ENCODE measurements around the gene DSCAML1. TPM values are rescaled to one million over a fixed set of nuclear protein-coding genes. Genes with fewer than 3 reads are reported as not detected.
A peak's percentile ranks its signal among the peaks of the same experiment; 100 is the strongest.

The DSCAML1 gene
- total RNA-seq, 2 experiments from 2014 or later: 0.13 to 0.29 TPM

DNA sequence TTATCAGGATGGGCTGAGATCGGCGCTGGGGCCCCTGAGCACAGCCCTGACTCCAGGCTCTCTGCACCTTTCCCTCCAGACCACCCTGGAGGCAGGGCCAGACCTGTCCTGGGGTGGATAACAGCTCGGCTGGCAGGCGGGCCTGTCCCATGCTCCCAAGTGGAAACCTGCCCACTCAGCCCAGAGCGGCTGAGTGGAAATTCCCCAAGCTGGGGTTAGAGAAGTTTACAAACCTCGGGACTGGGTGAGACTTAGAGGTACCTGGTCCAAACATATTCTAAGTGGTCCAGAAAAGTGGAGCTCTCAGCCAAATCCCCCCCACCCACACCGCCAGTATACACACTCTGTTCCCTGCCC, 32.3 kb upstream of the DSCAML1 start:
- no peaks in the 10 kb centered on the region for H3K36me3 Mint-ChIP-seq (ENCODE audit: low read depth)
- peak overlapping the region; percentile 77 for H3K27ac Mint-ChIP-seq
- DNase-seq: no peak
- H3K4me1 Mint-ChIP-seq (ENCODE audit: low read depth): peaks cover 63% of the 10 kb centered on the region
- ChIA-PET CTCF (interaction anchor here (0.8 to 8.8 kb wide), 4 partner anchors 9 to 223 kb away, joined by 3 to 50 read pairs (median 22); no protein-coding TSS in a partner anchor), POLR2A (interaction anchor here (1.4 to 2.0 kb wide), 2 partner anchors 11 to 13 kb away, joined by 4 to 7 read pairs; no protein-coding TSS in a partner anchor)
- no peaks in the 10 kb centered on the region for H3K9me3 Mint-ChIP-seq
- H3K4me3 Mint-ChIP-seq: no peak overlapping the region
- no peak for ATAC-seq
- TF ChIP-seq, protein P1, sequence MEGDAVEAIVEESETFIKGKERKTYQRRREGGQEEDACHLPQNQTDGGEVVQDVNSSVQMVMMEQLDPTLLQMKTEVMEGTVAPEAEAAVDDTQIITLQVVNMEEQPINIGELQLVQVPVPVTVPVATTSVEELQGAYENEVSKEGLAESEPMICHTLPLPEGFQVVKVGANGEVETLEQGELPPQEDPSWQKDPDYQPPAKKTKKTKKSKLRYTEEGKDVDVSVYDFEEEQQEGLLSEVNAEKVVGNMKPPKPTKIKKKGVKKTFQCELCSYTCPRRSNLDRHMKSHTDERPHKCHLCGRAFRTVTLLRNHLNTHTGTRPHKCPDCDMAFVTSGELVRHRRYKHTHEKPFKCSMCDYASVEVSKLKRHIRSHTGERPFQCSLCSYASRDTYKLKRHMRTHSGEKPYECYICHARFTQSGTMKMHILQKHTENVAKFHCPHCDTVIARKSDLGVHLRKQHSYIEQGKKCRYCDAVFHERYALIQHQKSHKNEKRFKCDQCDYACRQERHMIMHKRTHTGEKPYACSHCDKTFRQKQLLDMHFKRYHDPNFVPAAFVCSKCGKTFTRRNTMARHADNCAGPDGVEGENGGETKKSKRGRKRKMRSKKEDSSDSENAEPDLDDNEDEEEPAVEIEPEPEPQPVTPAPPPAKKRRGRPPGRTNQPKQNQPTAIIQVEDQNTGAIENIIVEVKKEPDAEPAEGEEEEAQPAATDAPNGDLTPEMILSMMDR (IDR thresholded peaks at IDR 0.05): no peak
- intact Hi-C loops (cut with micrococcal nuclease): no loop called here
- no peaks in the 10 kb centered on the region for H3K27me3 Mint-ChIP-seq

DNA sequence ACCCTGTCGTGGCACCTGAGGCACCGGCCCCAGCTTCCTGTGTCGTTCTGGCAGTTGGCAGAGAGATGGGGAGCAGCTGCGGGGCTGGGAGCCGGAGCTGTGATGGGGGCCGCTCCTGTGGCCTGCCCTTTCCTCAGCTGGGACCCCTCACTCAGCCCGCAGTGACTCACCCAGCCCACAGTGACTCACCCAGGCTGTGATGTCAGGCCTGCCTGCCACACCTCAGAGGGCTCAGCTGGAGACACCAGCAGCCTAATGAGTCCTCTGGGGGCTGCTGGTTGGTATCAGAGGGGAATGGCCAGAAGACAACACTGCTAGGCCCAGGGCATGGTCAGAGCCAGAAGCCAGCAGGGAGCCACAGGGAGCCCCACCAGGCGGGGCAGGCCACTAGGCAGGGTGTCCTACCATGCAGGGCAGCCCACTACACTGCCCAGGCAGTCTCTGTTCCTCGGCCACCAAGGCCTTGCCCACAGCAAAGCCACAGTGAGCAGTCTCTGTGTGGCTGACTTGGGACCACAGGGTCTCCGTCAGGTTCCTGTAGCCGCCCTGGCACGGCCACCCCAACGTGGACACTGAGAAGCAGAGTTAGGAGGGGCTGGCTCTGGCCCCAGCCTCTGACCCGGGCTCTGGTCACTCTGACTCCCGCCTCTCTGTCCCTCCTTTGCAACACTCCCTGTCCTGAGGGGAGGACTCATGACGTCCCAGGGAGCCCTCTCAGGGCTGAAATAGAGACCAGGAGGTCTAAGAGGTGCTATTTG, 31.8 kb upstream of the DSCAML1 start:
- Mint-ChIP-seq H3K27ac (peak overlapping the region; percentile 77), H3K27me3 (no peaks in the 10 kb centered on the region), H3K9me3 (no peaks in the 10 kb centered on the region), H3K4me3 (peak overlapping the region; percentile 42), H3K36me3 (ENCODE audit: low read depth) (no peaks in the 10 kb centered on the region), H3K4me1 (ENCODE audit: low read depth) (peaks cover 68% of the 10 kb centered on the region)
- ATAC-seq: peak; percentile 89
- DNase-seq: peak; percentile 97
- TF ChIP-seq, protein P1 (IDR thresholded peaks at IDR 0.05): no peak
- POLR2A ChIA-PET: interaction anchor here (1.4 to 2.0 kb wide), 5 partner anchors 12 to 223 kb away, joined by 3 to 11 read pairs (median 7); no protein-coding TSS in a partner anchor
- intact Hi-C loops (cut with micrococcal nuclease): no loop called here
- CTCF ChIA-PET: interaction anchor here (1.1 to 15.2 kb wide), 9 partner anchors 8 to 224 kb away, joined by 3 to 188 read pairs (median 5); no protein-coding TSS in a partner anchor

DNA sequence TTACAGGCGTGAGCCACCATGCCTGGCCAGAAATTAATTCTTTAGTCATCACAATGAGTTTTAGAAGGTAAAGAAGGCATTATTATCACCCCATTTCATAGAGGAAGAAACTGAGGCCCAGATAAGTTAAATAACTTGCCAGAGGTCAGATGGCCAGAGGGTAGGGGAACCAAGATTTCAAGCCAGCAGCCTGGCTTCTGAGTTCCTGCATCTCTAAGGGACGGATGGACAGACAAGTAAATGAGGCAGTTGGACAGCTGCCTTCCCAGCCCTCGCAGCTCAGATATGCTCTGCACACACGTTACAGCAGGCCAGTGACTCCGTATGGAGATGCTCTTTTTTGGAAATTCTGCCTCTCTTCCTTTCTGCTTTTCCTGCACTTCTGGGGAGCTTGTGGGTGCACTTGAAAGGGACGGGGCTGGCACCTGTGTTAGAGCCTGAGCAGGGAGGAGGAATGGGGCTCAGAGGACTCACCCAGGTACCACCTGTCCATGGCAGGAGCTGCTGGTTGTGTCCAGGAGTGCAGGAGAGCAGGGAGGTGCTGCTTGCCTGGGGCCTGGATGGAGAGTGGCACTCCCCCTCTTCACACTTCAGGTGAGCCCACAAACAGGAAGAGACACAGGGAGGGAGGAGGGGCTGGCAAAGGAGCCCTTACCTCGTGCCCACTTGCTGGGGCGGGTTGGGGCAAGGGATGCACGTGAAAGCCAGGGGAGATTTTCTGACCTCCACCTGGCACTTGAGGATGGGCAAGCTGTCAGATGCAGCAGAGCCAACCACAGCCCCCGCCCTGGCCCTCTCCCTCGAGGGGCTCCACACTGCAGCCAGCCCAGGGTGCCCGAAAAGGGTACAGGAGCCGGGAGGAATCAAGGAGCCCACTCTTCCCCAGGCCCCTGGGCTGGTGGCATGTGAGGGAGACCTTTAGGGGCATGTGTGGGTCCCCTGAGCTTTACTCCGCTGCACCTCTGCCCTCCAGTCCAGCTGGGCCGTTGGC, 30.8 kb upstream of the DSCAML1 start:
- ChIA-PET POLR2A (interaction anchor here (0.6 to 2.0 kb wide), 6 partner anchors 11 to 224 kb away, joined by 3 to 11 read pairs (median 6); no protein-coding TSS in a partner anchor), CTCF (interaction anchor here (1.1 to 15.2 kb wide), 8 partner anchors 9 to 225 kb away, joined by 3 to 188 read pairs (median 22); no protein-coding TSS in a partner anchor)
- intact Hi-C loops (cut with micrococcal nuclease): no loop called here
- H3K36me3 Mint-ChIP-seq (ENCODE audit: low read depth): no peaks in the 10 kb centered on the region
- DNase-seq (peak; percentile 57), ATAC-seq (peak; percentile 10)
- TF ChIP-seq, protein P1 (IDR thresholded peaks at IDR 0.05): no peak
- peak overlapping the region; percentile 77 for H3K27ac Mint-ChIP-seq
- H3K4me1 Mint-ChIP-seq (ENCODE audit: low read depth): peaks cover 78% of the 10 kb centered on the region
- peak overlapping the region; percentile 42 for H3K4me3 Mint-ChIP-seq
- no peaks in the 10 kb centered on the region for H3K27me3 Mint-ChIP-seq
- H3K9me3 Mint-ChIP-seq: no peaks in the 10 kb centered on the region

DNA sequence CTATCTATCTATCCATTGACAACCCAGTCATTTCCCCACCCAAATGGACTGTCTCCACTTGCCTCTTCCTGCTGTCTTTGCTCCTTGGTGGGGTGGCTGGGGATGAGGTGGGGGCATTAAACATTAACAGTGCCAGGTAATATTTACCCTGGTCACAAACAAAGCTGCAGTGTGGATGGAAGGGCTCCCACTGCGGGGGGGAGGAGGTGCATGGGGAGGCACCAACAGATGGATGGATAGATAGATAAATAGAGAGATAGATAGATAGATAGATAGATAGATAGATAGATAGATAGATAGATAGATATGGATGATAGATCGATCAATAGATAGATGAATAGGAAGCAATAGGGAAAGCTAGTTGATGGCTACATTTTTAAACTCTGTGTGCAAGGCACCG, 29.8 kb upstream of the DSCAML1 start:
- Mint-ChIP-seq H3K4me3 (no peak overlapping the region), H3K4me1 (ENCODE audit: low read depth) (peaks cover 88% of the 10 kb centered on the region), H3K36me3 (ENCODE audit: low read depth) (no peaks in the 10 kb centered on the region), H3K9me3 (no peaks in the 10 kb centered on the region), H3K27me3 (no peaks in the 10 kb centered on the region), H3K27ac (no peak overlapping the region)
- ATAC-seq: no peak
- intact Hi-C loops (cut with micrococcal nuclease): no loop called here
- POLR2A ChIA-PET: interaction anchor here (1.0 to 3.9 kb wide), 2 partner anchors 12 to 161 kb away, joined by 3 to 18 read pairs; no protein-coding TSS in a partner anchor
- CTCF ChIA-PET: interaction anchor here (1.3 to 15.2 kb wide), 5 partner anchors 11 to 226 kb away, joined by 5 to 188 read pairs (median 40); no protein-coding TSS in a partner anchor
- TF ChIP-seq, protein P1 (IDR thresholded peaks at IDR 0.05): no peak
- peak; percentile 0 for DNase-seq
